ENCODE data around the gene PTK7.
A peak's percentile ranks its signal among the peaks of the same experiment; 100 is the strongest.
"Not testable (repeated sequence)": the region's sequence is repeated elsewhere in the genome, so short reads cannot be mapped to it uniquely, and the experiment has no call there.

The PTK7 gene

GRCh38 chr6:43089874-43090558 is 13.9 kb downstream of the PTK7 start:
- DNase-seq, result no peak

GRCh38 chr6:43090559-43090956 is 14.4 kb downstream of the PTK7 start:
- no peak for DNase-seq

- DNase-seq, result no peak
These were observed 14.9 kb downstream of the PTK7 start for GRCh38 chr6:43091020-43091419.

- no peak for DNase-seq
These were observed 15.4 kb downstream of the PTK7 start for GRCh38 chr6:43091436-43091991.

- no peak for DNase-seq
These were observed 16.5 kb downstream of the PTK7 start for GRCh38 chr6:43092635-43093034.

GRCh38 chr6:43093436-43094289 is 17.5 kb downstream of the PTK7 start:
- peak; percentile 47 for DNase-seq

GRCh38 chr6:43095939-43096338 is 19.8 kb downstream of the PTK7 start:
- no peak for DNase-seq

GRCh38 chr6:43096451-43097097 is 20.5 kb downstream of the PTK7 start:
- DNase-seq, result no peak

- DNase-seq, result no peak
These were observed 21.0 kb downstream of the PTK7 start for GRCh38 chr6:43097098-43097489.

GRCh38 chr6:43097502-43097901 is 21.4 kb downstream of the PTK7 start:
- no peak for DNase-seq

- no peak for DNase-seq
These were observed 25.4 kb downstream of the PTK7 start for GRCh38 chr6:43101497-43101896.

- no peak for DNase-seq
These were observed 27.3 kb downstream of the PTK7 start for GRCh38 chr6:43103253-43103876.

GRCh38 chr6:43105538-43106222 is 29.6 kb downstream of the PTK7 start:
- no peak for DNase-seq

GRCh38 chr6:43107344-43108062 is 31.4 kb downstream of the PTK7 start:
- DNase-seq, result no peak

GRCh38 chr6:43113431-43114260 is 37.5 kb downstream of the PTK7 start:
- no peak for DNase-seq

- no peak for DNase-seq
These were observed 39.3 kb downstream of the PTK7 start for GRCh38 chr6:43115365-43115764.

- not testable (repeated sequence) for DNase-seq
These were observed 41.4 kb downstream of the PTK7 start for GRCh38 chr6:43117466-43117865.

- no peak for DNase-seq
These were observed 43.4 kb downstream of the PTK7 start for GRCh38 chr6:43119482-43119881.

GRCh38 chr6:43120101-43120763 is 44.1 kb downstream of the PTK7 start:
- no peak for DNase-seq

Measured in hematopoietic multipotent progenitor cell treated with erythropoietin and hydrocortisone succinate and interleukin-3 and kit ligand, for 8 days (in vitro differentiated cells).